ENCODE measurements around the gene PSME3. TPM values are rescaled to one million over a fixed set of nuclear protein-coding genes. Genes with fewer than 3 reads are reported as not detected.

PSME3 gene
- total and polyA plus RNA-seq, 2 of the 13 experiments (the other 11 are each of a cell fraction or from before 2014, with no cell fraction given) = 66.3 to 135 TPM

DNA sequence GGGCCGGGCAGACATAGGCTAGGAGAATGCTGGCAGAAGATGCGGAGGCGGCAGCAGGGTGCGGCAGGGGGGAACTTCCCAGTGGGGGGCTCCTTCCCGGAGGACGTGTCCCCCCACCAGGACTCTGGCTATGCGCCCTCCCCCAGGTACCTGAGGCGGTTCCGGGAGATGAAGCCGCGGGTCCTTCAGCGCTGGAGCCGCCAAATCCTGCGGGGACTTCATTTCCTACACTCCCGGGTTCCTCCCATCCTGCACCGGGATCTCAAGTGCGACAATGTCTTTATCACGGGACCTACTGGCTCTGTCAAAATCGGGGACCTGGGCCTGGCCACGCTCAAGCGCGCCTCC lies 49.4 kb upstream of the PSME3 start:
- FAIRE-seq (no peak), DNase-seq (ENCODE audit: low spot score) (no peak), ATAC-seq (no peak)
- H3K9me3 ChIP-seq (ENCODE audit: low read length) = no peaks in the 10 kb centered on the region
- peaks cover 22 to 33% of the 10 kb centered on the region in 2 experiments; a peak in 4 of 5 replicates for H3K36me3 ChIP-seq (replicated peaks in 1 of 2; ENCODE audit: control insufficient read depth in 1 of 2, insufficient read depth in 2 of 2, low read length in 2 of 2)
- no peak overlapping the region for H3K4me3 ChIP-seq (replicated peaks in 1 of 3; ENCODE audit: insufficient read depth in 1 of 3, low read depth in 2 of 3, low read length in 3 of 3)
- intact Hi-C loops (cut with micrococcal nuclease; ENCODE audit: unreplicated experiment) = no loop called here
- TF ChIP-seq AGO2 (optimal IDR thresholded peaks at IDR 0.05; ENCODE audit: low read depth, low read length) (peak; percentile 76), NRL (CRISPR knock-in tag; IDR thresholded peaks at IDR 0.05; ENCODE audit: borderline replicate concordance) (0 out of 2 replicates have a peak, but pooled peaks have one; percentile 3), ZNF883 (CRISPR knock-in tag; IDR thresholded peaks at IDR 0.05; ENCODE audit: not compliant biosample characterization) (no peak), RBFOX2 (IDR thresholded peaks at IDR 0.05; ENCODE audit: low read depth, low read length) (peak; percentile 38; the same call in 1 of the 2 replicates), ZBTB8A (CRISPR knock-in tag; IDR thresholded peaks at IDR 0.05; ENCODE audit: borderline replicate concordance, low read depth) (no peak), TRIM24 (CRISPR knock-in tag; IDR thresholded peaks at IDR 0.05) (no peak)
- TF ChIP-seq, protein P1, sequence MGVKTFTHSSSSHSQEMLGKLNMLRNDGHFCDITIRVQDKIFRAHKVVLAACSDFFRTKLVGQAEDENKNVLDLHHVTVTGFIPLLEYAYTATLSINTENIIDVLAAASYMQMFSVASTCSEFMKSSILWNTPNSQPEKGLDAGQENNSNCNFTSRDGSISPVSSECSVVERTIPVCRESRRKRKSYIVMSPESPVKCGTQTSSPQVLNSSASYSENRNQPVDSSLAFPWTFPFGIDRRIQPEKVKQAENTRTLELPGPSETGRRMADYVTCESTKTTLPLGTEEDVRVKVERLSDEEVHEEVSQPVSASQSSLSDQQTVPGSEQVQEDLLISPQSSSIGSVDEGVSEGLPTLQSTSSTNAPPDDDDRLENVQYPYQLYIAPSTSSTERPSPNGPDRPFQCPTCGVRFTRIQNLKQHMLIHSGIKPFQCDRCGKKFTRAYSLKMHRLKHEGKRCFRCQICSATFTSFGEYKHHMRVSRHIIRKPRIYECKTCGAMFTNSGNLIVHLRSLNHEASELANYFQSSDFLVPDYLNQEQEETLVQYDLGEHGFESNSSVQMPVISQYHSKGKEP (CRISPR knock-in tag; IDR thresholded peaks at IDR 0.05) = no peak
- H3K27ac ChIP-seq (ENCODE audit: extremely low read length, insufficient read depth, low read length) = no peak overlapping the region
- ChIA-PET POLR2A (interaction anchor here (3.3 to 8.4 kb wide), 5 partner anchors 9 to 39 kb away, joined by 21 to 278 read pairs (median 75); partner anchors contain the start of genes BECN1, CNTD1, COA3 and RAMP2), CTCF (ENCODE audit: low intra/inter-chr PET ratio, low total read pairs) (no interaction called here)
- in situ Hi-C loops (cut with HindIII; ENCODE audit: extremely low pct_ligation_motif_present, low pct_unique_long_range_greater_than_20kb) = no loop called here
- no peak overlapping the region for H3K9ac ChIP-seq (ENCODE audit: insufficient read depth, low read depth, low read length)
- peaks cover 31% of the 10 kb centered on the region for H3K4me1 ChIP-seq (ENCODE audit: insufficient read depth, low read length)
- no TSS peak for BruUV-seq (replicated peaks)
- H3K79me2 ChIP-seq (ENCODE audit: insufficient read depth, low read length) = peaks cover 23% of the 10 kb centered on the region
- H2AFZ ChIP-seq (ENCODE audit: low read length) = no peak overlapping the region
- WGBS (ENCODE audit: low lambda C conversion rate) = 95% methylated on average over 14 of the region's 22 CpGs
- no peaks in the 10 kb centered on the region; a peak in 1 of 5 replicates for H3K27me3 ChIP-seq (ENCODE audit: control insufficient read depth in 1 of 2, insufficient read depth in 2 of 2, low read length in 2 of 2)
- no peak overlapping the region for H3K4me2 ChIP-seq (ENCODE audit: low read depth, low read length)
- H4K20me1 ChIP-seq (ENCODE audit: insufficient read depth, low read length) = peaks cover 4% of the 10 kb centered on the region; the same call in 1 of the 2 replicates

Data from HepG2 (cell line).